Measurements from ENCODE around the gene DCDC1.

DCDC1 gene

GRCh38 chr11:30821438-30821965 is 548.0 kb downstream of the DCDC1 start:
- H3K9me3 ChIP-seq (ENCODE audit: insufficient read depth, low read length), result no peaks in the 10 kb centered on the region
- H3K4me3 ChIP-seq (ENCODE audit: low read length), result no peak overlapping the region
- H3K27ac ChIP-seq (ENCODE audit: low read length), result no peak overlapping the region
- H3K79me2 ChIP-seq (ENCODE audit: low read length), result no peaks in the 10 kb centered on the region
- no peak overlapping the region for H3K4me2 ChIP-seq (ENCODE audit: low read length)
- H3K36me3 ChIP-seq (replicated peaks; ENCODE audit: low read depth, low read length), result no peaks in the 10 kb centered on the region
- H3K27me3 ChIP-seq (ENCODE audit: low read depth, low read length), result no peaks in the 10 kb centered on the region
- H2AFZ ChIP-seq (ENCODE audit: low read depth, low read length), result no peak overlapping the region
- no peak overlapping the region for H3K9ac ChIP-seq (ENCODE audit: low read length)
- H3K4me1 ChIP-seq (ENCODE audit: low read length), result no peaks in the 10 kb centered on the region
- TF ChIP-seq CTCF (IDR thresholded peaks at IDR 0.05; ENCODE audit: low read depth, low read length), result no peak
- TF ChIP-seq EZH2phosphoT487 (IDR thresholded peaks at IDR 0.05; ENCODE audit: low read depth), result no peak
- H4K20me1 ChIP-seq (ENCODE audit: insufficient read depth, low read length), result no peaks in the 10 kb centered on the region

GRCh38 chr11:30818721-30819120 is 550.8 kb downstream of the DCDC1 start:
- H3K4me2 ChIP-seq (ENCODE audit: low read length), result no peak overlapping the region
- no peak overlapping the region for H3K27ac ChIP-seq (ENCODE audit: low read length)
- no peaks in the 10 kb centered on the region for H3K79me2 ChIP-seq (ENCODE audit: low read length)
- H3K4me3 ChIP-seq (ENCODE audit: low read length), result no peak overlapping the region
- no peaks in the 10 kb centered on the region for H4K20me1 ChIP-seq (ENCODE audit: insufficient read depth, low read length)
- TF ChIP-seq EZH2phosphoT487 (IDR thresholded peaks at IDR 0.05; ENCODE audit: low read depth) (no peak), CTCF (IDR thresholded peaks at IDR 0.05; ENCODE audit: low read depth, low read length) (no peak)
- no peaks in the 10 kb centered on the region for H3K4me1 ChIP-seq (ENCODE audit: low read length)
- H3K36me3 ChIP-seq (replicated peaks; ENCODE audit: low read depth, low read length), result no peaks in the 10 kb centered on the region
- H3K27me3 ChIP-seq (ENCODE audit: low read depth, low read length), result no peaks in the 10 kb centered on the region
- H2AFZ ChIP-seq (ENCODE audit: low read depth, low read length), result no peak overlapping the region
- no peak overlapping the region for H3K9ac ChIP-seq (ENCODE audit: low read length)
- H3K9me3 ChIP-seq (ENCODE audit: insufficient read depth, low read length), result no peaks in the 10 kb centered on the region

- Histone ChIP-seq H3K27ac (ENCODE audit: low read length) (no peak overlapping the region), H3K4me3 (ENCODE audit: low read length) (no peak overlapping the region), H3K9me3 (ENCODE audit: insufficient read depth, low read length) (no peaks in the 10 kb centered on the region), H3K9ac (ENCODE audit: low read length) (no peak overlapping the region), H3K4me1 (ENCODE audit: low read length) (no peaks in the 10 kb centered on the region), H3K79me2 (ENCODE audit: low read length) (no peaks in the 10 kb centered on the region), H3K4me2 (ENCODE audit: low read length) (no peak overlapping the region), H4K20me1 (ENCODE audit: insufficient read depth, low read length) (no peaks in the 10 kb centered on the region), H3K36me3 (replicated peaks; ENCODE audit: low read depth, low read length) (no peaks in the 10 kb centered on the region), H3K27me3 (ENCODE audit: low read depth, low read length) (no peaks in the 10 kb centered on the region), H2AFZ (ENCODE audit: low read depth, low read length) (no peak overlapping the region)
- TF ChIP-seq EZH2phosphoT487 (IDR thresholded peaks at IDR 0.05; ENCODE audit: low read depth) (no peak), CTCF (IDR thresholded peaks at IDR 0.05; ENCODE audit: low read depth, low read length) (no peak)
Measured at GRCh38 chr11:30816959-30817880, 552.3 kb downstream of the DCDC1 start.

GRCh38 chr11:30815619-30816018 is 553.9 kb downstream of the DCDC1 start:
- H2AFZ ChIP-seq (ENCODE audit: low read depth, low read length), result no peak overlapping the region
- no peak overlapping the region for H3K4me2 ChIP-seq (ENCODE audit: low read length)
- H3K9ac ChIP-seq (ENCODE audit: low read length), result no peak overlapping the region
- H4K20me1 ChIP-seq (ENCODE audit: insufficient read depth, low read length), result no peaks in the 10 kb centered on the region
- TF ChIP-seq CTCF (IDR thresholded peaks at IDR 0.05; ENCODE audit: low read depth, low read length) (no peak), EZH2phosphoT487 (IDR thresholded peaks at IDR 0.05; ENCODE audit: low read depth) (no peak)
- no peak overlapping the region for H3K27ac ChIP-seq (ENCODE audit: low read length)
- H3K36me3 ChIP-seq (replicated peaks; ENCODE audit: low read depth, low read length), result no peaks in the 10 kb centered on the region
- H3K27me3 ChIP-seq (ENCODE audit: low read depth, low read length), result no peaks in the 10 kb centered on the region
- H3K4me3 ChIP-seq (ENCODE audit: low read length), result no peak overlapping the region
- no peaks in the 10 kb centered on the region for H3K79me2 ChIP-seq (ENCODE audit: low read length)
- no peaks in the 10 kb centered on the region for H3K9me3 ChIP-seq (ENCODE audit: insufficient read depth, low read length)
- no peaks in the 10 kb centered on the region for H3K4me1 ChIP-seq (ENCODE audit: low read length)
